SK-N-SH treated with all-trans-retinoic acid at 6 μM for 48 hours (cell line): ENCODE data around the gene SOX21.
"Not testable (repeated sequence)": the region's sequence is repeated elsewhere in the genome, so short reads cannot be mapped to it uniquely, and the experiment has no call there.

ENCODE experiments used
- ARNTL ChIP-seq: fragments of 450-650 bp; formaldehyde crosslinking; IDR thresholded peaks from 2 replicates; pipeline ENCODE4 v1.5.0; 2020; ENCODE audit warnings: low read depth, mild to moderate bottlenecking, moderate library complexity, borderline replicate concordance
- BACH2 ChIP-seq: fragments of 250-450 bp; sonication (Bioruptor Pico); IDR thresholded peaks from 2 replicates; pipeline ENCODE4 v1.9.0; 2021; ENCODE audit warnings: mild to moderate bottlenecking, borderline replicate concordance
- CSDC2 ChIP-seq: fragments of 250-450 bp; sonication (Bioruptor Pico); IDR thresholded peaks from 2 replicates; pipeline ENCODE4 v1.5.0; 2020; ENCODE audit warnings: mild to moderate bottlenecking, moderate library complexity
- ESRRG ChIP-seq: fragments of 250-450 bp; sonication (Bioruptor Pico); IDR thresholded peaks from 2 replicates; pipeline ENCODE4 v1.6.1; 2021; ENCODE audit warnings: mild to moderate bottlenecking
- GLIS3 ChIP-seq: fragments of 250-450 bp; sonication (Bioruptor Pico); IDR thresholded peaks from 2 replicates; pipeline ENCODE4 v1.5.0; 2020; ENCODE audit warnings: mild to moderate bottlenecking, moderate library complexity
- PATZ1 ChIP-seq: fragments of 250-450 bp; sonication (Bioruptor Pico); IDR thresholded peaks from 2 replicates; pipeline ENCODE4 v1.8.0; 2020; ENCODE audit warnings: mild to moderate bottlenecking, moderate library complexity, borderline replicate concordance
- RARB ChIP-seq: fragments of 250-450 bp; sonication (Bioruptor Pico); IDR thresholded peaks from 2 replicates; pipeline ENCODE4 v1.8.0; 2021; ENCODE audit warnings: mild to moderate bottlenecking, moderate library complexity
- TOX ChIP-seq: fragments of 250-450 bp; sonication (Bioruptor Pico); IDR thresholded peaks from 2 replicates; pipeline ENCODE4 v1.8.0; 2021; ENCODE audit warnings: mild to moderate bottlenecking, moderate library complexity, borderline replicate concordance
- TSHZ2 ChIP-seq: fragments of 250-450 bp; sonication (Bioruptor Pico); IDR thresholded peaks from 2 replicates; pipeline ENCODE4 v1.5.0; 2020; ENCODE audit warnings: mild to moderate bottlenecking, moderate library complexity
- ZC3H10 ChIP-seq: fragments of 250-450 bp; sonication (Bioruptor Pico); IDR thresholded peaks from 2 replicates; pipeline ENCODE4 v1.5.1; 2021; ENCODE audit warnings: mild to moderate bottlenecking, moderate library complexity
- ZFP30 ChIP-seq: fragments of 450-650 bp; formaldehyde crosslinking; IDR thresholded peaks from 2 replicates; pipeline ENCODE4 v1.5.0; 2022; ENCODE audit warnings: mild to moderate bottlenecking, moderate library complexity
- ZNF70 ChIP-seq: fragments of 450-650 bp; formaldehyde crosslinking; IDR thresholded peaks from 2 replicates; pipeline ENCODE4 v1.5.0; 2020; ENCODE audit warnings: mild to moderate bottlenecking, moderate library complexity

GRCh38 chr13:94729941-94730340, 17.6 kb upstream of the SOX21 start:
- TF ChIP-seq GLIS3; ZFP30; ARNTL (CRISPR knock-in tag); PATZ1 (CRISPR knock-in tag); ZC3H10 (CRISPR knock-in tag); RARB (CRISPR knock-in tag); CSDC2; BACH2 (CRISPR knock-in tag); ZNF70 (CRISPR knock-in tag); TSHZ2 (CRISPR knock-in tag); TOX (CRISPR knock-in tag); ESRRG (CRISPR knock-in tag): not testable (repeated sequence)
